Measurements from ENCODE around the gene BCL7B.
"Not testable (repeated sequence)": the region's sequence is repeated elsewhere in the genome, so short reads cannot be mapped to it uniquely, and the experiment has no call there.

Gene BCL7B

DNA sequence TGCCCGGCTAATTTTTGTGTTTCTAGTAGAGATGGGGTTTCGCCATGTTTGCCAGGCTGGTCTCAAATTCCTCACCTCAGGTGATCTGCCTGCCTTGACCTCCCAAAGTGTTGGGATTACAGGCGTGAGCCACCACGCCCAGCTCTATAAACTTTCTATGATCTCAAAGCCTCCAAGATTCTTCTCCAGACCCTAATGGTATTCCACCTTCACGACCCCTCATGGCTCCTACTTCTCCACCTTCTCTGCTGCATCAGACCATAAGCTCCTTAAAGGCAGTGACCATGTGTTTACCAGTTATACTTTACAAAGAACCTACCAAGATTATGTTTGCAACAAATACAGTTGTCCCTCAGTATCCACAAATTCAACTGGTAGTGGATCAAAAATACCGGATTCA, 25.3 kb downstream of the BCL7B start:
- no peak for DNase-seq

DNA sequence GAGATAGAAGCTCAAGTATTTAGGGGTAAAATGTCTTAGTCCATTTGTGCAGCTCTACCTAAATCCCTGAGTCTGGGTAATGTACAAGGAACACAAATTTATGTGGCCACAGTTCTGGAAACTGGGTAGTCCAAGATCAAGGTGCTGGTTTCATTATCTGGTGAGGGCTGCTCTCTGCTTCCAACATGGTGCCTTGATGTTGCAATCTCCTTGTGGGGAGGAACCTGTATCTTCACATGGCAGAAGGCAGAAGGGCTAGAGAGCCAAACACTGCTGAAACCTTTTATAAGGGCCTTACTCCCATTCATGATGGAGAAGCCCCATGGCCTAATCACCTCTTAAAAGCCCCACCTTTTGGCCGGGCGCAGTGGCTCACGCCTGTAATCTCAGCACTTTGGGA, 26.7 kb downstream of the BCL7B start:
- no peak for DNase-seq

DNA sequence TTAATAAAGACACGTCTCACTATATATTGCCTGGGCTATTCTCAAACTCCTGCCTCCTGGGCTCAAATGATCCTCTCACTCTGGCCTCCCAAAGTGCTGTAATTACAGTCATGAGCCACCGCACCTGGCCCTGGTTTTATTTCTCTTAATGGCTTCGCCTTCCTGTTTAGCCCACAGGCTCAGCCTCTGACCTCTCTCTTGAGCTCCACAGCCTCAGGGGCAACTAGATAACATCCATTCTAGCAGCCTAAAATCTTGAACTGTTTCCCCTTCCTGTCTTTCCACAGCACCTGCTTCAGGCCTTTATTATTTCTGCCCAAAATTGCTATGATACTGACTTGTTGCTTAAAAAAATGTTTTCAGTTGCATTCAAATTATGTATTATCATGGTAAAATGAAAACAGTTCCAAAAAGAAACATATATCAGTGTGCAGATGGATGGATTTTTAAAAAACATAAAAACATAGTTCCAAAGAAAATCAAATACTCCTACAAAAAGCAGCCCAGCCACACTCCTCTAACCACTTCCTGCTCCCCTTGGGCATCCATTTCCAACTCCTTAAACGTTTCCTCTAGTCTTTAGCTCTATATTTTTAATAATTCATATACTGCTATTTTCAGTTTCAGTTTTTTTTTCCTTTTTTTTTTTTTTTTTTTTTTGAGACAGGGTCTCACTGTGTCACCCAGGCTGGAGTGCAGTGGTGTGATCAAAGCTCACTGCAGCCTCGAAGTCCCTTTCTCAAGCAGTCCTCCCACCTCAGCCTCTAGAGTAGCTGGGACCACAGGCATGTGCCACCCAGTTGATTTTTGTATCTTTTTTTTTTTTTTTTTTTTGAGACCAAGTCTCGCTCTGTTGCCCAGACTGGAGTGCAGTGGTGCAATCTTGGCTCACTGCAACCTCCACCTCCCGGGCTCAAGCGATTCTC, 30.3 kb downstream of the BCL7B start:
- DNase-seq: peak; percentile 20

DNA sequence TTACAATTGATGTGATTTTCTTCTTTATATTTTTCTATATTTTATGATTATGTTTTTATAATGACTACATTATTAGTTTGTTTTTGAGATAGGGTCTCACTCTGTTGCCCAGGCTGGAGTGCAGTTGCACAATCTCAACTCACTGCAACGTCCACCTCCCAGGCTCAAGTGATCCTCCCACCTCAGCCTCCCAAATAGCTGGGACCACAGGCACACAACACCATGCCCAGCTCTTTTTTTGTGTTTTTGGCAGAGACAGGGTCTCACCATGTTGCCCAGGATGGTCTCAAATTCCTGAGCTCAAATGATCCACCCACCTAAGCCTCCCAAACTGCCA, 31.4 kb downstream of the BCL7B start:
- DNase-seq: not testable (repeated sequence)

DNA sequence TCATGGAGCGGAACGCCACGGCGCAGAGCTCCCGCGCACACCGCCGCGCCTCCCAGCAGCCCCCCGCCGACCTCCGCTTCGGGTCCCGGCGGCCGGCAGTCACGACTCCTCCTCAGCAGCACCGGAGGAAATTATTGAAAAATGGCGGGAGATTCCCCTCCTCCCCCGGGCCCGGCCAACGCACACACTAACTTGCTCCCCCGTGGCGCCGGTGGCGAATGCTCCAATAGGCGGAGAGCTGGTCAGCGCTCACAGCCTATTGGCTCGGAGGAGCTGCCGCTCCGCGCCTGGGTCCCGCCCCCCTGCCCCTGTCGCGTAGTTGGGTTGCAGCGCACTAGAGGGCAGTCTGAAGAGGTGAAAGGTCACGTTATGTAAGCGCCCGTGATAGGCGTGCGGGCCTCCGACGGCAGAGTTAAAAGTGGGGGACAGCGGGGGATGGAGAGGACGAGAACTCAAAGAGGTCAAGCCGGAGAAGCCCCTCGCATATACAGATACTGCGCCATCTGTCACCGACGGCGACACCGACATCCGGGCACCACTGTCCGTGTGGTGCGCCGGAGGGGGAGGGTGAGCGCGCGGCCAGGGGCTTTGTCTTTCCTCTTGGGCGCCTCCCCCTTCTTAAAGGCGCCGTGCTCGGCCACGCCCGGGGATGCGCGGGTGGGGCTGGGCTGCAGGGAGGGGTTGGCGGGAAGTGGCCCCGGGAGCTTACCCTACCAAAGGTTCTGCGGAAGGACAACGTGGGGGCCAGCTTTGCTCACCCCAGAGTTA, 35.2 kb downstream of the BCL7B start, which contains the start of gene BAZ1B:
TSS of gene BAZ1B (minus strand) at position 189 of the 768 bp plus-strand sequence. CDS start 360 bp downstream, outside the sequence.
- peak; percentile 98 for DNase-seq

DNA sequence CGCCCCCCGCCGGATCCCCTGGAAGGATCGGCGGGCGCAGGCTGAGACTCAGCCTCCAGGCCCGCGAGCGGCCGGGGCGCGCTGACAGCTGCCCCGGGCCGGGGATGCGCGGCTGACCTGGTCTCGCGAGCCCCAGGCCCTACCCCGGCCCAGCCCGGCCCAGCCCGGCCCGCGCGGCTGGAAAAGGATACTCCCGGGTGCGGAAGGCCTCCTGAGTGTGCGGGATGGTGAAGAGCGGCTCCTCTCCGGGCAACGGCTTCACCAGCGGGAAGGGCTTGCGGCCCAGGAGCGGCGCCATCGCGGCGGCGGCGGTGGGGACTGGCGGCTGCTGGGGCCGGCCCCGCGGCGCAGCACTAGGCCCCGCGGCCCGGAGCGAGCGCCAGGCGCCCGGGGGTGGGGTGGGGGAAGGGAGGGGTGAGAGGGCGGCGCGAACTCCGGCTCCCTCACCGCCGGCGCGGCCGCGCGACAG, 35.8 kb downstream of the BCL7B start:
- no peak for DNase-seq

DNA sequence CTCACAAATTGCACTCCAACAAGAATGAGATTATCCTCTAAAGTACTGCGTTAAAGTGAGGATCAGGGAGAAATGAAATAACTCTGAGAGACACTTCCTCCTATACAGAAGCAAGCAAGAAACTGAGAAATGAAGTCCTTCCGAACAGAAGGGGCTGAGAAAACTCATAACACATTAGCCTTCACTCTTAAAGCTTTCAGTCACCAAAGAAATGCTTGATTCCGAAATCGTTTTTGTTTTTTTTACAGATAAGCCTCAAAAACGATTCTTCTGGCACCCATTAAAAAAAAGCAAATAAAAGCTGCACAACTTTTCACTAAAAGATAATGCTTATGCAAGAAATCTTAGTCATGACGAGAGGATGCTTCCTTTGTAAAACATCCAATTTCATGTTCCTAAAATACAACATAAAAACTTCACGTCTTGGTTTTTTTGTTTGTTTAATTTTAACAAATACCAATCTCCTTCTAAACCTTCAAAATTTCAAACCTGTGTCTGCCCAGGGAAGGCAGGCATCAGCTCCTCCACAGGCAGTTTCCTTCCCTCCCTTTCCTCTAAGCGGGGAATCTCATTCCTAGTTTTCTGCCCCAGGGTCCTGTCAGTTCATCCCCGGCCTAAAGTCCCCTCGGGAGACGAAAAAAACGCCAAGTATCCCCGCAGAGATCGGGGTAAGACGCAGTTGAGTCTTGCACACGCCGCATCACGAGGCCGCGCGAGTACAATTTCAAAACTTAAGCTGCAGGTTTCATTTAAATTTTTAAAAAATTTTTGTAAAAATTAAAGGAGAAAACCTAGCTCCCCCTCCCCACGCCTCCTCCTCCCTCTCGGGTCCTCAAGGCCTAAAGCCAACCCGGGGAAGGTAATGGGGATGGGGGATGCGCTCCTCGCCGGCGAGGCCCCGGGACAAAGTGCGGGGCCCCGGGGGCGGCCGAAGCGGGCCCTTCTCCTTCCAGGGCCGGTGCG, 36.5 kb downstream of the BCL7B start:
- DNase-seq: peak; percentile 6

DNA sequence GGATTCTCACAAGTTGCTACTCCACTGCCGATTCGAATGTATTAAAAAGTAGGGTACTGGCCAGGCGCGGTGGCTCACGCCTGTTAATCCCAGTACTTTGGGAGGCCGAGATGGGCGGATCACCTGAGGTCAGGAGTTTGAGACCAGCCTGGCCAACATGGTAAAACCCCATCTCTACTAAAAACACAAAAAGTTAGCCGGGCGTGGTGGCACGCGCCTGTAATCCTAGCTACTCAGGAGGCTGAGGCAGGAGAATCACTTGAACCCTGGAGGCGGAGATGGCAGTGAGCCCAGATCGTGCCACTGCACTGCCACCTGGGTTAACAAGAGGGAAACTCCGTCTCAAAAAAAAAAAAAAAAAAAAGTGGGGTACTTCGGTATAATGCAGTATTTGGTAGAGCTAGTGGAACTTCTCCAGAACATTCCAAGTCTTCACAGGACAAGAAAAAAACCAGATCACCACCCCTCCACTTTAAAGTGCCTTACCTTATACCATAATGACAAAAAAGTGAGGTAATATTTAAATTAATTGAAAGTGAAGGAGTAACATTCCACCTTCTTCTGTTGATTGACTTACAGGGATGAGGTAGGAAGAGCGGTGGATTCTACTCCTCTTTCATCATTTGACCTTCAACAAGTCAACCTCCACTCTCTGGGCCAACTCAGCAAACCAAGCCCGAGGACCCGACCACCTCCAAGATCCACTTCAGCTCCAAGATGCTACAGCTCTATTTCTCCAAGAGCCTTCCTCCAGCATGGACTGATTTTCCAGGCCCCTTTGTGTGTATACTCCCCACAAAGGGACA, 37.4 kb downstream of the BCL7B start:
- peak; percentile 52 for DNase-seq

DNA sequence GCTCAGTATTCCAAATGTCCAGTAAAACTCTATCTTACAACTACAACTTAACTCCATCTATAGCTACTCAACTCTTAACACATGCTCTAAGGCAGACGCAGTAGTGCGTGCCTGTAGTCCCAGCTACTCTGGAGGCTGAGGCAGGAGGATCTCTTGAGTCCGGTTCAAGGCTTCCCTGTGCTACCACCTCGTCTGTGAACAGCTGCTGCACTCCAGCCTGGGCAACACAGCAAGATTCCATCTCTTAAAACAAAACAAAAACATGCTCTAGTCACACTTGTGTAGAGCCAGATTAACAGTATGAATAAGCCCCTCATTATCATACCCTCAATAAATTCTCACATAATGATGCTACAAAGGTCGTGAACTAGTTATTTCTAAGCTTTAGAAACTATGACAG, 39.0 kb downstream of the BCL7B start:
- DNase-seq: no peak

DNA sequence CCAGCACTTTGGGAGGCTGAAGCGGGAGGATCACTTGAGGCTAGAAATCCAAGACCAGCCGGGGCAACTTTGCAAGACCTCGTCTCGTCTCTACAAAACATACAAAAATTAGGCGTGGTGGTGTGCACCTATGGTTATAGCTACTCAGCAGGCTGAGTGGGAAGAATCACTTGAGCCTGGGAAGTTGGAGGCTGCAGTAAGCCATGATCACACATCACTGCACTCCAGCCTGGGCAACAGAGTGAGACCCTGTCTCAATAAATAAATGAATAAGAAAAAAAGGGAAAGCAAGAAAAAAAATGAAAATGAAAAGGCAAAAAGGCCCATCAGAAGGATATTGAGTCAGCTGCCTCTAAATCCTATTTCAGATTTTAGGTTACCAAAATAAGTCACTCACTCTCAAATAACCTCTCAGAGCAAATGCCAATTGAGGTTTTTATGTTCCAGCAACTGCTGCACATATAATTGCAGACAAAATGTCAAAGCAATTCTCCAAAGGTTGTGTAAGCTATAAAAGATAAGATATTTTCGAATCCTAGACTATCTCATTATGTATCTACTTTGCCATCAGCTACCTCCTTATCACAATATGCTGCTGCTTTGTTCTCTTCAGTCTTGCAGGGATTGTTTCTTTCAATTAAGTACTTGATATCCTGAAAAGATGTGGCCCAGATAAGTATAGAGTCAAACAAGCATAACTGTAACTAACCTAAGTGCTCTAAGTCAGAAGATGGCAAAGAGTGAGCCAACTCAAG, 40.1 kb downstream of the BCL7B start:
- DNase-seq: no peak

DNA sequence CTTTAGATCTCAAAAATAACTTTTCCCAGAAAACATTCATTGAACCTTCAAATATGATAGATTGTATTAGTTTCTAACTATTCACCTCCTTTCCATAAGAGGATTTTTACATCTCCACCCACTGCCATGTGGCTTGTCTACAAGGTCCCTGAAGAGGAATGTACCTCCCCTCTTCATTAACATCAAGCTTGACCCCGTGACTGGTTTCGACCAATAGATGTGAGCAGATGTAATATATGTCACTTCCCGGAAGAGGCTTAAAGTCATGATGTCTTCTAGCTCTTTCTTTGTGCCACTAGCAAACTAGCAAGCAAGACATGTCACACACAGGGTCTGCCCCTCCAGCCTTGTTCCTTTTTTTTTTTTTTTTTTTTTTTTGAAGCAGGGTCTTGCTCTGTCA, 42.3 kb downstream of the BCL7B start:
- DNase-seq: peak; percentile 23

DNA sequence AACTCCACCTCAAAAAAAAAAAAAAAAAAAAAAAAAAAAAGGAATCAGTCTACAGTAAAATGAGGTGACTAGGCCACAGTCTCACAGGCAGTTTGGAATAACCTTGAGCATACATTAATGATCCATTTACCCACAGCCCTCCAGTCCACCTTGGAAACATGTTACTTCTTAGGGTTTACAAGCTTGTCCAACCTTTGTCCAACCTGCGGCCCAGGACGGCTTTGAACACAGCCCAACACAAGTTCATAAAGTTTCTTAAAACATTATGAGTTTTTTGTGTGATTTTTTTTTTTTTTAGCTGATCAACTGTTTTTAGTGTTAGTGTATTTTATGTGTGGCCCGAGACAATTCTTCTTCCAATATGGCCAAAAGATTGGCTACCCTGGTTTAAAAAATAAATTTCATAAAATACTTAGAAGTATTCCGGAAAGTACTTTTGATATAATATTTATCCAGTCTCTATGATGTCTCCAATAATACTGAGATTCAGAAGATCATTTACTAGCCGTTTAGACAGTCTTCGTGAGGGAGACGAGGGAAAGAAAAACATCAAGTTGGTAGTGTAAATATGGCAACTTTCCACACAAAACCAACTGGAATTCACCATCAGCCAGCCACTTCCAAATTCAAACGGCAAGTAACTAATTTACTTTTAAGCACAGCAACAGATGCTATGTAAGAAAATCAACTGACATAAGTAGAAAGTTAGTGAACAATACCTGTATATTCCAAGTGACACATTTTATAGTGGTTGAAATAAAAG, 45.3 kb downstream of the BCL7B start:
- no peak for DNase-seq

DNA sequence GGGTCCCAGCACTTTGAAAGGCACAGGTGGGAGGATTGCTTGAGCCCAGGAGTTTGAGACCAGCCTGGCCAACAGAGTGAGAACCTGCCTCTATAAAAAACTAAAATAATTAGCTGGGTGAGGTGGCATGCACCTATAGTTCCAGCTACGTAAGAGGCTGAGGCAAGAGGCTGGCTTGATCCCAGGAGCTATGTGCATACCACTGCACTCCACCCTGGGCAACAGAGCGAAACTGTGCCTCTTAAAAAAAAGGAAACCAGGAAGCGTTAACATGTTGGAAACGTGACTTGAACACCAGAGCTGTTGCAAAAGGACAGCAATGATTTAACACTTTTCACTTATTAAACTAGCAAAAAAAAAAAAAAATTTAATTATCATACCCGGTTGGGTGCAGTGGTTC, 48.0 kb downstream of the BCL7B start:
- DNase-seq: no peak

DNA sequence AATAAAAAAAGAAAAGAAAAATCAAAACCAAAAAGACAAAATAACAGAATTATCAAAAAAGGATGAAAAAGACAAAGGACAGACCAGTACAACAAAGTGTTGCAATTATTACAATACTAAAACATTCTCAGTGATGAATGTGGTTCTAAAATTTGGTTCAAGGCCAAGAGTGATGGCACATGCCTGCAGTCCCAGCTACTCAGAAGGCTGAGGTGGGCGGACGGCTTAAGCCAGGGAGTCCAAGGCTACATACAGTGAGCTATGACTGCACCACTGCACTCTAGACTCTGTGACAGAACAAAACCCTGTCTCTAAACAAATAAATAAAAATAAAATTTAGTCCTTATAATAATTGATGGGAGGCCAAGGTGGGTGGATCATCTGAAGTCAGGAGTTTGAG, 49.9 kb downstream of the BCL7B start:
- no peak for DNase-seq

DNA sequence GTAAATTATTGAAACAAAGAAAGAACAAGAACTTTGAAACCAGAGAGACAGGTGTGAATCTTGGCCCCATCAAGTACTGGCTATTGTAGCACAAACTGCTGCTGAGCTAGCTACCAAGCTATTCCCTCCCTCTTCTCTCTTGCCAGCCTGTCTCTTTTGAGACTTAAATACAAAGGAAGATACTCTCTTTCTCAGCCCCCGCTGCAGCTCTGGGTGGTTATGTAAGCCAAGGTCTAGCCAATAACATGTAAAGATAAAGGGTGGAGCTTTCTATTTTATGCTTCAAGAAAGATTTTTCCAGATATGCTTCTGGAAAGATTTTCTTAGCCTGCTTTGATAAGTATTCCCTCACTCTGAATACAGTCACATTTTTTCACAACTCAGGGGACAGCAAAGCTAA, 52.6 kb downstream of the BCL7B start:
- no peak for DNase-seq

DNA sequence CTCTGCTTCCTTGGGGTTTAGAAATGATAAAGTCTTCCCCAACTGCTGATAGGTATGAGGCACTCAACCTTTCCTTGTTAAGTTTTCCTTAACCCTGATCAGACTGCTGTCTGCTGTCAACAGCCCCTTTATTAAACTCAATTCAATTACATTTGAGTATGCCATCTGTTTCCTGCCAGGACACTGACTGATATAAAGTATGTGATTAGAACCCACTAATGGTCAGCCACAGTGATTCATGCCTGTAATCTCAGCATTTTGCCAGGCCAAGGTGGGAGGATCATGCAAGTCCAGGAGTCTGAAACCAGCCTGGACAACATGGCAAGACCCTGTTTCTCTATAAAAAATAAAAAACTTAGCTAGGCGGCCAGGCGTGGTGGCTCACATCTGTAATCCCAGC, 53.5 kb downstream of the BCL7B start:
- DNase-seq: no peak

DNA sequence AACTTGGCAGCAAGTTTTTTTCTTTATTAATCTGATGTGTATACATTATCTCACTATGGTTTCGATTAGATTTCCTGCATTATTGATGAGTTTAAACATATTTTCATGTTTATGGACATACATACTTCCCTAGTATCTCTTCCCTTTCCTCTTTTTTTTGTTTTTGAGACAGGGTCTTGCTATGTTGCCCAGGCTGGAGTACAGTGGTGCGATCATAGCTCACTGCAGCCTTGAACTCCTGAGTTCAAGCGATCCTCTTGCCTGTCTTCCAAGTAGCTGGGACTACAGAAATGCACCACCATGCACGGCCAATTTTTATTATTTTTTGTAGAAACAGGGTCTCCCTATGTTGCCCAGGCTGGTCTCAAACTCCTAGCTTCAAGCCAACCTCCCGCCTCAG, 54.3 kb downstream of the BCL7B start:
- no peak for DNase-seq

DNA sequence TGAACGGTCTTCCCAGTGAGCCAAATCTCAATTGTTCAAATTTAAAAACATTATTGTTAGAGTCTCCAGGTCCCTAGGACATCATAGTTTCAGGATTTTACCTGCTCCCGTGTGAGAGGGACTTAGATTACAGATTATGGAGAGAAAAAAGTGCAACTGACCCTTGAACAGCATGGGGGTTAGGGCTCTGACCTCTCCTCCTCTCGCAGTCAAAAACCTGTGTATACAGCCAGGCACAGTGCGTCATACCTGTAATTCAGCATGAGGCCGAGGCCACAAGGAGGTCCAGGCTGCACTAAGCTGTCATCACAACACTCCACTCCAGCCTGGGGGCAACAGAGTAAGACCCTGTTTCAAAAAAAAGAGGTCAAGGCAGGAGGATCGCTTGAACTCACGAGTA, 60.9 kb downstream of the BCL7B start:
- no peak for DNase-seq

DNA sequence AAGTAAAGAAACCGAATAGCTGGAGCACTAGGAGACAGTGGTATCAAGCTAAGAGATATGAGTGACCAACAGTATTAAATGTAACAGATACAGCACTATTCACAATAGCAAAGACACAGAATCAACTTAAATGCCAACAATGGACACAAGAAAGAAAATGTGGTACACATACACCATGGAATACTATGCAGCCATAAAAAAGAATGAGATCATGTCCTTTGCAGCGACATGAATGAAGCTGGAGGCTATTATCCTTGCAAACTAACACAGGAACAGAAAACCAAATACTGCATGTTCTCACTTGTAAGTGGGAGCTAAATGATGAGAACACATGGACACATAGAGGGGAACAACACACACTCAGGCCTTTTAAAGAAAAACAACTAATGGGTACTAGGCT, 62.0 kb downstream of the BCL7B start:
- DNase-seq: not testable (repeated sequence)

DNA sequence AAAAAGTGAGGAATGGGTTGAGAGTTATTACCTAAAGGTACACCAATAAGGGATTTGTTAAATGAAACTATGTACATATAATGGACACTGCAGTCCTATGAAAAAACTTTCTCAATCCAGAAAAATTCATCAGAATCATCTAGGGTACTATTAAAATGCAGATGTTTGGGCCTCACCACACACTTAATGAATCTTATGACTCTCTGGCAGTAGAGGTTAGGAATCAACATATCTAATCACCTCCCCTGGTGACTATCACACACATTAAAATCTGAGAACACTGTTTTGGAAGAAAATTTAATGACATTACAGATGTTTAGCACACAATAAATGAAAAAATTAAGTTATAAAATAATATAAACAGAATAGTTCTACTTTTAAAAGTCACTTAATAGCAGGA, 67.5 kb downstream of the BCL7B start:
- DNase-seq: no peak

All from CD4-positive, alpha-beta T cell treated with Interleukin-17A for 1 hour (primary cell).